Endodermal cell (in vitro differentiated cells): Measurements from ENCODE around the gene FOXK2. TPM values are rescaled to one million over a fixed set of nuclear protein-coding genes. Genes with fewer than 3 reads are reported as not detected.
A peak's percentile ranks its signal among the peaks of the same experiment; 100 is the strongest.
"Not testable (repeated sequence)": the region's sequence is repeated elsewhere in the genome, so short reads cannot be mapped to it uniquely, and the experiment has no call there.

Experiments used
- DNase-seq: peaks from one replicate; pipeline ENCODE4 v3.0.0-alpha.2; 2017
- H3K27ac ChIP-seq: 2 replicates; pipeline ENCODE4 v1.5.1; 2013; ENCODE audit warnings: mild to moderate bottlenecking, low read depth, low read length, moderate library complexity
- H3K27me3 ChIP-seq: 2 replicates; pipeline ENCODE4 v1.6.1; 2013; ENCODE audit warnings: mild to moderate bottlenecking, low read length, moderate library complexity; ENCODE audit not compliant: insufficient read depth, control insufficient read depth, poor library complexity, severe bottlenecking
- H3K36me3 ChIP-seq: 2 replicates; pipeline ENCODE4 v1.7.0; 2013; ENCODE audit warnings: mild to moderate bottlenecking, low read length, moderate library complexity; ENCODE audit not compliant: control insufficient read depth, insufficient read depth
- H3K4me1 ChIP-seq: one replicate; pipeline ENCODE4 v1.7.0; 2013; ENCODE audit warnings: low read length; ENCODE audit not compliant: control insufficient read depth, insufficient read depth
- H3K4me3 ChIP-seq: 2 replicates; pipeline ENCODE4 v1.5.1; 2013; ENCODE audit warnings: mild to moderate bottlenecking, low read length, moderate library complexity
- H3K9ac ChIP-seq: 2 replicates; pipeline ENCODE4 v1.6.1; 2013; ENCODE audit warnings: mild to moderate bottlenecking, low read length, moderate library complexity; ENCODE audit not compliant: poor library complexity, severe bottlenecking; ENCODE audit errors: extremely low read depth
- H3K9me3 ChIP-seq: 2 replicates; pipeline ENCODE4 v1.6.1; 2013; ENCODE audit warnings: mild to moderate bottlenecking, low read length, moderate library complexity; ENCODE audit not compliant: control insufficient read depth
- H3K27ac Mint-ChIP-seq: 2 replicates; pipeline ENCODE4 v1.8.0; 2020; ENCODE audit warnings: mixed read lengths
- H3K27me3 Mint-ChIP-seq: 2 replicates; pipeline ENCODE4 v1.8.0; 2021; ENCODE audit warnings: mild to moderate bottlenecking, mixed read lengths; ENCODE audit not compliant: insufficient read depth
- H3K36me3 Mint-ChIP-seq: 2 replicates; pipeline ENCODE4 v1.8.0; 2020; ENCODE audit warnings: low read depth, mixed read lengths
- H3K4me1 Mint-ChIP-seq: 2 replicates; pipeline ENCODE4 v1.8.0; 2020; ENCODE audit warnings: mixed read lengths
- H3K4me3 Mint-ChIP-seq: 2 replicates; pipeline ENCODE4 v1.8.0; 2020; ENCODE audit warnings: mild to moderate bottlenecking, moderate library complexity, mixed read lengths
- H3K9me3 Mint-ChIP-seq: 2 replicates; pipeline ENCODE4 v1.8.0; 2020; ENCODE audit warnings: mild to moderate bottlenecking, mixed read lengths
- CTCF ChIP-seq: fragments of 200-600 bp; sonication (generic); conservative IDR thresholded peaks from 2 replicates; pipeline ENCODE4 v1.5.0; 2021; ENCODE audit warnings: antibody characterized with exemption, mild to moderate bottlenecking
- WGBS, 2 experiments: methylation state at CpG; one replicate each; pipeline versions ENCODE4 v1.1.5 to v1.1.7; 2013; ENCODE audit warnings: missing lambda C conversion rate in 2 of 2, mixed read lengths in 1 of 2; ENCODE audit not compliant: insufficient coverage in 1 of 2, insufficient read length in 1 of 2; 5-methylcytosine and 5-hydroxymethylcytosine counted together
- total RNA-seq, 2 donors: library from RNA; stranded (reverse); fragmentation: NEBNext Ultra II Directional in 1 of 2; extraction: Animal tissue kit (Norgen Biotek cat#: 25700) in 1 of 2; gene quantifications; 2 replicates in 1 of 2; 3 replicates in 1 of 2; pipeline ENCODE4 v1.2.1, GENCODE V29; 2021

FOXK2 gene
- total RNA-seq, 2 donors from 2014 or later, result 67.2 to 68.1 TPM

DNA sequence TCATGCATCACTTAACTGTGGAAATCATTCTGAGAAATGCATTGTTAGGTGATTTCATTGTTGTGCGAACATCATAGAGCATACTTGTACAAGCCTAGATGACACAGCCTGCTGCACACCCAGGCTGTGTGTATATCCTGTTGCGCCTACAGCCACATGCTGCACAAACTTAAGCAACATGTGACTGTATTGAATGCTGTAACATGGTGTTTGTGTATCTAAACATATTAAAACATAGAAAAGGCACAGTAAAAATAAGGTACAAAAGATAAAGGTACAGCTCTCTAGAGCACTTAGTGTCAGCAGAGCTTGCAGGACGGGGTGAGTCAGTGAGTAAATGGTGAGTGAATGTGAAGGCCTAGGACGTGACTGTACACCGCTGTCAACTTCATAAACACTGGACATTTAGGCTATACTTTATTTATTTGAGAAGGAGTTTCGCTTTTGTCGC, 11.9 kb downstream of the FOXK2 start:
- no peaks in the 10 kb centered on the region for H3K27me3 ChIP-seq
- H3K4me1 ChIP-seq, result peaks cover 11% of the 10 kb centered on the region
- no peak overlapping the region for H3K4me3 ChIP-seq
- H3K36me3 ChIP-seq, result no peaks in the 10 kb centered on the region
- no peaks in the 10 kb centered on the region for H3K27me3 Mint-ChIP-seq
- no peak overlapping the region for H3K9ac ChIP-seq
- H3K36me3 Mint-ChIP-seq, result peaks cover 5% of the 10 kb centered on the region
- H3K9me3 Mint-ChIP-seq, result no peaks in the 10 kb centered on the region
- DNase-seq, result no peak
- H3K4me1 Mint-ChIP-seq, result peaks cover 24% of the 10 kb centered on the region
- no peak overlapping the region for H3K27ac Mint-ChIP-seq
- H3K9me3 ChIP-seq, result no peaks in the 10 kb centered on the region
- 93 to 99% methylated on average over 7 of the region's 7 CpGs for WGBS, 2 experiments
- no peak for TF ChIP-seq CTCF
- no peak overlapping the region for H3K4me3 Mint-ChIP-seq
- H3K27ac ChIP-seq, result no peak overlapping the region

GRCh38 chr17:82534401-82534812, 14.9 kb downstream of the FOXK2 start:
- H3K27ac Mint-ChIP-seq, result peak overlapping the region; percentile 83
- DNase-seq, result peak; percentile 70
- no peak for TF ChIP-seq CTCF
- Histone ChIP-seq H3K4me3 (no peak overlapping the region), H3K27me3 (no peaks in the 10 kb centered on the region), H3K9me3 (no peaks in the 10 kb centered on the region), H3K9ac (no peak overlapping the region), H3K4me1 (peaks cover 15% of the 10 kb centered on the region), H3K27ac (no peak overlapping the region), H3K36me3 (no peaks in the 10 kb centered on the region)
- no peaks in the 10 kb centered on the region for H3K9me3 Mint-ChIP-seq
- no peak overlapping the region for H3K4me3 Mint-ChIP-seq
- 92 to 94% methylated on average over 5 to 7 of the region's 7 CpGs for WGBS, 2 experiments
- peaks cover 25% of the 10 kb centered on the region for H3K4me1 Mint-ChIP-seq
- peaks cover 5% of the 10 kb centered on the region for H3K36me3 Mint-ChIP-seq
- no peaks in the 10 kb centered on the region for H3K27me3 Mint-ChIP-seq

- TF ChIP-seq CTCF, result no peak
- Histone ChIP-seq H3K4me1 (peaks cover 15% of the 10 kb centered on the region), H3K36me3 (peaks cover 8% of the 10 kb centered on the region), H3K9ac (peak overlapping the region; percentile 3), H3K27me3 (no peaks in the 10 kb centered on the region), H3K27ac (peak overlapping the region; percentile 91), H3K4me3 (peak overlapping the region; percentile 27), H3K9me3 (no peaks in the 10 kb centered on the region)
- H3K27me3 Mint-ChIP-seq, result no peaks in the 10 kb centered on the region
- 83 to 87% methylated on average over 3 to 6 of the region's 6 CpGs for WGBS, 2 experiments
- H3K36me3 Mint-ChIP-seq, result no peaks in the 10 kb centered on the region
- H3K9me3 Mint-ChIP-seq, result no peaks in the 10 kb centered on the region
- peaks cover 22% of the 10 kb centered on the region for H3K4me1 Mint-ChIP-seq
- H3K4me3 Mint-ChIP-seq, result no peak overlapping the region
- peak overlapping the region; percentile 78 for H3K27ac Mint-ChIP-seq
- DNase-seq, result peak; percentile 59
Observed at GRCh38 chr17:82536512-82537201, 17.1 kb downstream of the FOXK2 start.

DNA sequence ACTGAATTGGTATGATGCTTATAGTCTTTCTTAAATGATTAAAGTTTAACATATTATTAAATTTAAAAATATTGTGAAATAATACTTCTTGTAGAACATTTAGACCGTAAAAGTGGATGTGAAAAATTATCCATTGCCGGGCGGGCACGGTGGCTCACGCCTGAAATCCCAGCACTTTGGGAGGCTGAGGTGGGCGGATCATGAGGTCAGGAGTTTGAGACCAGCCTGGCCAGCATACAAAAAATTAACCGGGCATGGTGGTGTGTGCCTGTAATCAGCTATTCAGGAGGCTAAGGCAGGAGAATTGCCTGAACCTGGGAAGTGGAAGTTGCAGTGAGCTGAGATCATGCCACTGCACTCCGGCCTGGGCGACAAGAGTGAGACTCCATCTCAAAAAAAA, 17.7 kb downstream of the FOXK2 start:
- not testable (repeated sequence) for H3K4me3 ChIP-seq, DNase-seq, H3K9me3 ChIP-seq, H3K36me3 Mint-ChIP-seq, H3K27me3 Mint-ChIP-seq, H3K36me3 ChIP-seq, H3K27me3 ChIP-seq, H3K9me3 Mint-ChIP-seq, H3K4me3 Mint-ChIP-seq, H3K27ac Mint-ChIP-seq, H3K9ac ChIP-seq
- Histone ChIP-seq H3K4me1 (peaks cover 15% of the 10 kb centered on the region), H3K27ac (peak overlapping the region; percentile 91)
- WGBS, 2 experiments, result 93 to 95% methylated on average over 9 of the region's 9 CpGs
- peaks cover 22% of the 10 kb centered on the region for H3K4me1 Mint-ChIP-seq

DNA sequence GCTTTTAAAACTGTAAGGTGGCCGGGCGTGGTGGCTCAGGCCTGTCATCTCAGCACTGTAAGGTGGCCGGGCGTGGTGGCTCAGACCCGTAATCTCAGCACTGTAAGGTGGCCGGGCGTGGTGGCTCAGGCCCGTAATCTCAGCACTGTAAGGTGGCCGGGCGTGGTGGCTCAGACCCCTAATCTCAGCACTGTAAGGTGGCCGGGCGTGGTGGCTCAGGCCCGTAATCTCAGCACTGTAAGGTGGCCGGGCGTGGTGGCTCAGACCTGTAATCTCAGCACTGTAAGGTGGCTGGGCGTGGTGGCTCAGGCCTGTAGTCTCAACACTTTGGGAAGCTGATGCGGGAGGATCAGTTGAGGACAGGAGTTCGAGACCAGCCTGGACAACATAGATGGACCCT, 19.5 kb downstream of the FOXK2 start:
- H3K36me3 Mint-ChIP-seq, H3K4me3 ChIP-seq, DNase-seq, H3K27me3 ChIP-seq, H3K4me3 Mint-ChIP-seq, H3K27ac Mint-ChIP-seq, H3K27me3 Mint-ChIP-seq, H3K9me3 ChIP-seq, H3K36me3 ChIP-seq, H3K9me3 Mint-ChIP-seq, H3K9ac ChIP-seq, H3K27ac ChIP-seq: not testable (repeated sequence)
- WGBS, 2 experiments, result 96 to 97% methylated on average over 18 of the region's 18 CpGs
- peaks cover 15% of the 10 kb centered on the region for H3K4me1 ChIP-seq
- peaks cover 27% of the 10 kb centered on the region for H3K4me1 Mint-ChIP-seq
